ENCODE measurements around the gene MAGEB17. TPM values are rescaled to one million over a fixed set of nuclear protein-coding genes. Genes with fewer than 3 reads are reported as not detected.

MAGEB17 gene
- polyA plus RNA-seq, 1 donor = not detected

- DNase-seq (ENCODE audit: low read depth) = no peak
Observed at GRCh38 chrX:16208601-16209000, 41.3 kb downstream of the MAGEB17 start.

DNA sequence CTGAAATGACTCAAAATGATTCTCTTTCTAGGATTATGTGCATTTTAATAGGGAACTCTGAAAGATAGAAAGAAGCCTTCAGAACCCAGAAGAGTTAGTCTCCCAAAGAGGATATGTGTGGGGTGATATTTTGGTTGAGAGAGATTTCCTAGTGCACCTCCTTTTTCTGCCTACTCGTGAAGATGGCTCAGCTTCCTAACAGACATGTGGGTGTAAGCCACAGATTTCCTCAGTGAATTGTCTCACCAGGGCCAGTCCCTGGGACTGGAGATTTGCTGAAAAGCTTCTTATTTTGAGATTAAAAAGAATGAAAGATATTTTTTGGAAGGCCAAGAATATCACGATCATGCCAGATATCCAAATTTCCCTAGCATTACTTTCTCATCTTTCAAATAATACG is 42.8 kb downstream of the MAGEB17 start:
- DNase-seq (ENCODE audit: low read depth) = no peak

DNA sequence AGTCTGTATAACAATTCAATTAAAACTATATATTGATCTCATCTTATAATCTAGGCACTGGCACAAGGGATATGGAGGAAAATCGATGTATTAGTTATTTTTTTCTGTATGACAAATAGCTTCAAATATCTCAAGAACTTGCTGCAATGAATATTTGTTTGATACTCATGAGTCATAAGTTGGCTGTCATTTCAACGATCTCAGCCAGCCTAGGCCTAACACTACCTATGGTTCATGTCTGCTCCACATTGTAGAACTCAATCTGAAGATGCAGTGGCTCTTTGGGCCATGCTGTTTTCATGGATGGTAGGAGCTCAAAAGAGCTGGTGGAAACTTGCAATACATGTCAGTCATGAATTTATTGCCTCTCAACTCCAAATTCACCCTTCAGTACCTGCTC is 44.7 kb downstream of the MAGEB17 start:
- no peak for DNase-seq (ENCODE audit: low read depth)

DNA sequence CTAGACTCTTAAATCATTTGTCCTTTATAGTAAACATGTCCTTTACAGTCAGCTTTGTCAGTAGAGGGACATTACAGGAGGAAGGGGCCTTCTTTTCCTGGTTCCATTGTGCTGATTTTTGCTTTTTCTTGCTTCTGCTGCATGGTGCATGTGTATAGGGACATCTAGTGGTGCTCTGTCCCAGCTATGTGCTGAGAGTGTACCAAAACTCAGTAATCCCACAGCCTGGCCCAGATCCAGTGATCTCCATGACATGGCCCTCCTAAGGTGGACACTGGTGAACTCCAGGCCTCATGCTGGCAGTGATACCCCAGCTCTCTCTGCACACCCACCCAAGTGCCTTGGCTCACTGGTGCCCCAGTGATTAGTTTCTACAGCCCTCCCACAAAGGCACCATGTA is 45.2 kb downstream of the MAGEB17 start:
- DNase-seq (ENCODE audit: low read depth) = no peak

DNA sequence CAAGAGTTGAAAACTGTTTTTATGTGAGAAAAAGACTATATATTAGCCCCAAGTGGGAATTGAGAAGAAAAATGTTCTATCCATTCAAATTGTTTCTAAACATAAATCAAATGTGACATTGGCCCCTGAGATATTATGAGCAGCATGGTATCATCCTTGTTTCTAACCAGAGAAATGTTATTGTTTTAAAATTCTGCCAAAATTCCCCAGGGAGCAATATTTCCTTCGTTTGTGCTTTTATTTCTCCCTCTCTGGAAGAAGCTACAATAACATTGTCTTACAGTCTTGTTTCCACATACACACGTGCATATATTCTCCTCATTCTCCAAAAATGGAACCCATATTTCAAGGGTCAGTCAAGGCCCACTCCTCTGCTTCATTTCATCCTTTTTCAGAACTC is 46.7 kb downstream of the MAGEB17 start:
- no peak for DNase-seq (ENCODE audit: low read depth)

- DNase-seq (ENCODE audit: low read depth) = no peak
Observed at GRCh38 chrX:16215660-16216059, 48.4 kb downstream of the MAGEB17 start.

Other genes starting within 250 kb of the MAGEB17 start
- gene GRPR, start 43.9 kb upstream of the MAGEB17 start, polyA plus RNA-seq (ENCODE audit: insufficient read length) = 0.72 TPM